GM12864 (cell line): Measurements from ENCODE around the gene DDX18.

ENCODE experiments used
- DNase-seq: peaks from one replicate; pipeline ENCODE4 v3.0.0-alpha.2; 2011; ENCODE audit warnings: low read depth
- H3K4me3 ChIP-seq: 2 replicates; pipeline ENCODE4 v1.5.1; 2011; ENCODE audit warnings: mild to moderate bottlenecking, low read depth, low read length, control low read depth
- CTCF ChIP-seq: IDR thresholded peaks from 2 replicates; pipeline ENCODE4 v1.5.1; 2011; ENCODE audit warnings: low read depth, mild to moderate bottlenecking, moderate library complexity, low read length, control low read depth, inconsistent platforms; ENCODE audit errors: missing control alignments

The DDX18 gene

GRCh38 chr2:117833911-117834310 is 19.4 kb downstream of the DDX18 start:
- no peak for TF ChIP-seq CTCF
- no peak overlapping the region for H3K4me3 ChIP-seq
- no peak for DNase-seq

GRCh38 chr2:117834992-117835391 is 20.5 kb downstream of the DDX18 start:
- TF ChIP-seq CTCF, result no peak
- H3K4me3 ChIP-seq, result no peak overlapping the region
- DNase-seq, result no peak

GRCh38 chr2:117835990-117836760 is 21.7 kb downstream of the DDX18 start:
- DNase-seq, result no peak
- no peak overlapping the region for H3K4me3 ChIP-seq
- peak; percentile 44 for TF ChIP-seq CTCF

GRCh38 chr2:117845304-117845703 is 30.8 kb downstream of the DDX18 start:
- no peak for DNase-seq
- H3K4me3 ChIP-seq, result no peak overlapping the region
- no peak for TF ChIP-seq CTCF

- no peak for TF ChIP-seq CTCF
- no peak overlapping the region for H3K4me3 ChIP-seq
- DNase-seq, result no peak
Observed at GRCh38 chr2:117850015-117850414, 35.5 kb downstream of the DDX18 start.

- no peak for DNase-seq
- TF ChIP-seq CTCF, result no peak
- no peak overlapping the region for H3K4me3 ChIP-seq
Observed at GRCh38 chr2:117850461-117850860, 36.0 kb downstream of the DDX18 start.

GRCh38 chr2:117851969-117852368 is 37.5 kb downstream of the DDX18 start:
- H3K4me3 ChIP-seq, result no peak overlapping the region

More at GRCh38 chr2:117851969-117852368, 37.5 kb downstream of the DDX18 start:
- no peak for DNase-seq
- no peak for TF ChIP-seq CTCF
